GM12873 (cell line): ENCODE data around the gene CES3.

ENCODE experiments used
- CTCF ChIP-seq: IDR thresholded peaks from 2 replicates; pipeline ENCODE4 v1.5.1; 2012; ENCODE audit warnings: low read depth, mild to moderate bottlenecking, moderate library complexity, low read length, control low read depth; ENCODE audit not compliant: insufficient read depth; ENCODE audit errors: missing control alignments

CES3 gene

GRCh38 chr16:66979011-66979717, 18.1 kb downstream of the CES3 start:
- TF ChIP-seq CTCF = no peak

DNA sequence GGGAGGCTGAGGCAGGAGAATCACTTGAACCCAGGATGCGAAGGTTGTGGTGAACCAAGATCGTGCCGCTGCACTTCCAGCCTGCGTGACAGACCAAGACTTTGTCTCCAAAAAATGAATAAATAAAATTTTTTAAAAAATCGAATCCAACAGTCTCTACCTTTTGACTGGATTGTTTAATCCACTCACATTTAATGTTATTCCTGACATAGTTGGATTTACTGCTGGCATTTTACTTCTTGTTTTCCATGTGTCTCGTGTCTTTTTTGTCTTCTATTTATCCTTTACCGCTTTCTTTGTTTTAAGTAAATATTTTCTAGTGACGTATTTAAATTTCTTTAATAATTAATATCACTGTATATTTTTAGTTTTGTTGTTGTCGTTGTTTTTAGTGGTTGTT, 22.0 kb downstream of the CES3 start:
- TF ChIP-seq CTCF = no peak

GRCh38 chr16:66984892-66985311, 23.8 kb downstream of the CES3 start:
- TF ChIP-seq CTCF = no peak

DNA sequence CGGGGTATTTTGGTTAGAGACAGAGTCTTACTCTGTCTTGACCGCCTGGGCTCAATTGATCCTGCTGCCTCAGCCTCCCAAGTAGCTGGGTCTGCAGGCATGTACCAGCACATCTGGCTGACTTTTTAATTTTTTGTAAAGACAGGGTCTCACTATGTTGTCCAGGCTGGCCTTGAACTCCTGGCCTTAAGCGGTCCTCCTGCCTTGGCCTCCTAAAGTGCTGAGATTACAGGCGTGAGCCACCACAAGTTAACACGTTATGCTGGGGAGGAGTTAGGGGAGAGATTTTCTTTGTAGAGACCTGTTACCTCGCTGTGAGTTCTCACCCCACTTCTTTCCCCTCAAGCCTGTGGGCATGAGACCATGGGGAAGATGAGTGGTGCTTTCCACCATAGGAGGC, 25.5 kb downstream of the CES3 start:
- TF ChIP-seq CTCF = no peak

DNA sequence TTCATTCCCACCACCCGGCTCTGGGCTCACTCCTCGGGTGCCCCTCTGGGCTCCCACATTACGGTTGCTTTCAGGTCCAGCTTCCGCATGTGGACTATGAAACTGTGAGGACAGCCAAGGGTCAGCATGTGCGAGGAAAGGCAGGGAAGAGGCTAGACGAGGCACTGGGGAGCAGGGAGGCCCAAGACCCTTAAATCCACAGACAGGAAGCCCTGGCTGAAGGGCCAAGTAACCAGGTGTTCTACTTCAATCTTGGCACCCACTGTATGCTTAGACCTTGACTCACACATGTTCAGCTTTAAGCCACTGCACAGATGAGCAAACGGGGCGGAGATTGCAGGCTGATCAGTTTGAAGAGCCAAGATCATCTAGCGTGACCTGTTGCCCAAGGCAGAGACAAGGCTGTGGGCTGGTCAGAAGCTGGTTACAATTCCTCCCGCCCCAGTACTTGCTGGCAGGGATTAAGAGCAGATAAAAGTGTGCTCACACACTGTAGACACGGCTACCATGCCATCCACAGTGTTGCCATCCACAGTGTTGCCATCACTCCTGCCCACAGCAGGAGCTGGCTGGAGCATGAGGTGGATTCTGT, 27.2 kb downstream of the CES3 start, which contains the start of gene CES4A:
CES4A (plus strand) TSS at position 393 of the 592 bp plus-strand sequence; CDS start at position 577, 184 bp downstream.
- TF ChIP-seq CTCF = no peak

- no peak for TF ChIP-seq CTCF
Measured at GRCh38 chr16:66991545-66992077, 30.5 kb downstream of the CES3 start.

GRCh38 chr16:66996324-66996982, 35.4 kb downstream of the CES3 start:
- TF ChIP-seq CTCF = no peak
